GM18505 (cell line): ENCODE data around the gene XYLB.
"Not testable (repeated sequence)": the region's sequence is repeated elsewhere in the genome, so short reads cannot be mapped to it uniquely, and the experiment has no call there.

Source experiments
- ATAC-seq: cut with Tn5 transposase; IDR thresholded peaks from one replicate; pipeline ENCODE4 v1.9.1; 2021; ENCODE audit not compliant: unreplicated experiment
- POLR2A ChIP-seq: IDR thresholded peaks from 4 replicates; pipeline ENCODE4 v1.6.1; 2011; ENCODE audit warnings: borderline replicate concordance; ENCODE audit not compliant: insufficient read depth, insufficient read length; ENCODE audit errors: extremely low read depth

Gene XYLB

GRCh38 chr3:38346587-38347410 lies at the start of gene XYLB:
Gene XYLB, plus strand, starts transcription at chr3:38346785. Its CDS starts 84 bp downstream, at chr3:38346869.
- peak; percentile 49 for TF ChIP-seq POLR2A
- peak; percentile 96 for ATAC-seq

- ATAC-seq = not testable (repeated sequence)
These were observed 49.5 kb upstream of the XYLB start for GRCh38 chr3:38297053-38297452.

DNA sequence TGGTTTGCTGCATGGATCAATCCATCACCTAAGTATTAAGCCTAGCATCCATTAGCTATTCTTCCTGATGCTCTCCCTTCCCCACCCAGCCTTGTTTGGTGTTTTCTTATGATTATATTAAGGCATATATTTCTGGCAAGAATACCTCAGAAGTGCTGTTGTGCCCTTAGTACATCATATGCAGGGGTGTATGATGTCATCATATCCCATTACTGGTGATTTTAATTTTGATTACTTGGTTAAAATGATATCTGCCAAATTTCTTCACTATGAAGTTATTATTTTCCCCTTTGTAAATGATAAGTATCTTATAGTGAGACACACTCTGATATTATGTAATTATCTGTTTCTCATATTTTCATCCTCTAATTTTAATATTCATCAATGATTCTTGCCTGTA lies 49.0 kb upstream of the XYLB start:
- no peak for ATAC-seq

GRCh38 chr3:38297947-38298711 lies 48.5 kb upstream of the XYLB start:
- ATAC-seq = no peak
- TF ChIP-seq POLR2A = no peak

More for the DNA sequence above, 49.0 kb upstream of the XYLB start:
- no peak for TF ChIP-seq POLR2A

- no peak for TF ChIP-seq POLR2A
- ATAC-seq = no peak
These were observed 39.6 kb upstream of the XYLB start for GRCh38 chr3:38306941-38307340.

- ATAC-seq = no peak
- TF ChIP-seq POLR2A = no peak
These were observed 39.0 kb upstream of the XYLB start for GRCh38 chr3:38307599-38307998.

GRCh38 chr3:38308456-38308855 lies 38.1 kb upstream of the XYLB start:
- ATAC-seq = no peak
- no peak for TF ChIP-seq POLR2A

DNA sequence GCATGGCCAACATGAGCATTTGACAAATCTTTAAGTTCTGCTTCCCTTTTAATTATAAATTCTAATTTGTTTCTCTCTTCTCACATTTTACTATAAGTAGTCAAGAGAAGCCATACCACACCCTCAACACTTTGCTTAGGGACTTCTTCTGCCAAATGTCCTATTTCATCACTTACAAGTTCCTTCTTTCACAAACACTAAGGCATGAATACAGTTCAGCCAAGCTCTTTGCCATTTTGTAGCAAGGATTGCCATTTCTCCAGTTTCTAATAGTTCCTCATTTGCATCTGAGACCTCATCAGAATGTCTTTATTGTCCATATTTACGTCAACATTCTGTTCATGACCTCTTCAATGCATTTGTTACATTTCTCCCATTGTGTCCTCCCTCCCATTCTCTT lies 35.1 kb upstream of the XYLB start:
- TF ChIP-seq POLR2A = no peak
- no peak for ATAC-seq

GRCh38 chr3:38311941-38312340 lies 34.6 kb upstream of the XYLB start:
- no peak for ATAC-seq
- TF ChIP-seq POLR2A = no peak

DNA sequence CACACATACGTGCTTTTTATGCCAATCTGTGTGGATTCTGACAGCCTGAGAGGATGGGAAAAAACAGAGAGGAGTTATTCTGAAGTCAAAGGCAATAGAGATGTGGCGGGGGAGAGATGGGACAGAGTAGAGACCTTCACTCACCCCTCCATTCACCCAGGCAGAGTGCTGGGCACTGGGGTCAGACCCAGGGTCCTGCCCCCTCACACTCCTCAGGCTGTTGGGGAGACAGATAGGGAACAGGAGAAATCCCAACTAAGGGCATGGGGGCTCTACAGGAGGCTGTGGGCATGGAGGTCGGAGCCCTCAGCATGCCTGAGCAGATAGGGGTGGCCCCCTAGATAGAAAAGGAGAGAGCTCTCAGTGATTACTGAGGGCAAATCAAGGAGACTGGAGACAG lies 34.2 kb upstream of the XYLB start:
- no peak for ATAC-seq
- no peak for TF ChIP-seq POLR2A

GRCh38 chr3:38313263-38313662 lies 33.3 kb upstream of the XYLB start:
- no peak for TF ChIP-seq POLR2A
- ATAC-seq = no peak

- no peak for TF ChIP-seq POLR2A
- ATAC-seq = no peak
These were observed 32.9 kb upstream of the XYLB start for GRCh38 chr3:38313695-38314094.

DNA sequence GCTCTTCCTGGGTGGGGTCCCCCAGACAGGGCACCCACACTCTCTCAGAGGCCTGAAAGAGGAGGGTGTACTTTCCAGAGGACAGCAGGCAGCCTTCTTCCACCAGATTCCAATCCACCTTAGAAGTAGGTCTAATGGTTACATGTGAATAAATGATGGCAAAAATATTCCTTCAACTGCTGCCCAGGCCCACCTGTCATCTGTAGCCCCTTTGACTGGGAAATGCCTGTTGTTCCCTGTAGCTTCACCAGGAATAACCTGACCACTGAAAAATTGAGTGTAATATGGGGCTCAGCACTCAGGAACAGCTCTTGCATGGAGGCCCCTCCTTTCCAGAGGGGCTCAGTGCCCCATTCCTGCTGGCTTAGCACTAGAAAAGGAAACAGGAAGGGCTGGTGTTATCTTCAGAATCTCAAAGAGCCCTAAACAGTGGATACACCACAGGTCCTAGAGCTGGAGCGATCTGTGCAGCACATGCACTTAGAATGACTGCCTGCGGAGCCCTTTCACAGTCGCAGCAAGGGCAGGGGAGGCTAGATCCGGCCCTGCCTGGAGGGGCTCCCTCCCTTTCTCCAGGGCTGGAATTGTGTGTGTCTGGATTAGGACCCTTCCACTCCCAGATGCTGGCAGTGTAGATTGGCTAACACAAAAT lies 32.3 kb upstream of the XYLB start:
- no peak for TF ChIP-seq POLR2A
- ATAC-seq = no peak
